Mesendoderm (in vitro differentiated cells): ENCODE measurements around the gene PYY.

ENCODE experiments used
- DNase-seq: peaks from one replicate; pipeline ENCODE4 v3.0.0; 2013
- H2AK5ac ChIP-seq: 2 replicates; pipeline ENCODE4 v1.6.1; 2013; ENCODE audit warnings: low read length, inconsistent platforms
- H2BK120ac ChIP-seq: 2 replicates; pipeline ENCODE4 v1.6.1; 2013; ENCODE audit warnings: low read depth, mild to moderate bottlenecking, low read length, moderate library complexity, mixed read lengths
- H2BK15ac ChIP-seq: replicated peaks from 2 replicates; pipeline ENCODE4 v1.6.1; 2013; ENCODE audit warnings: low read depth, mild to moderate bottlenecking, moderate library complexity
- H2BK5ac ChIP-seq: 2 replicates; pipeline ENCODE4 v1.6.1; 2013; ENCODE audit warnings: low read length, inconsistent platforms
- H3K18ac ChIP-seq: 2 replicates; pipeline ENCODE4 v1.6.1; 2013; ENCODE audit warnings: mild to moderate bottlenecking, low read length, mixed read lengths
- H3K23ac ChIP-seq: one replicate; pipeline ENCODE4 v1.6.1; 2013; ENCODE audit warnings: low read length
- H3K27ac ChIP-seq: 2 replicates; pipeline ENCODE4 v1.5.1; 2013; ENCODE audit warnings: low read depth, mild to moderate bottlenecking, inconsistent platforms, low read length, moderate library complexity
- H3K27me3 ChIP-seq: 2 replicates; pipeline ENCODE4 v1.6.1; 2013; ENCODE audit warnings: low read length, control low read depth, mild to moderate bottlenecking, inconsistent platforms; ENCODE audit not compliant: insufficient read depth, poor library complexity
- H3K36me3 ChIP-seq: 2 replicates; pipeline ENCODE4 v1.6.1; 2013; ENCODE audit warnings: low read length, inconsistent platforms; ENCODE audit not compliant: control insufficient read depth, insufficient read depth
- H3K4ac ChIP-seq: one replicate; pipeline ENCODE4 v1.6.1; 2013; ENCODE audit warnings: low read depth, mild to moderate bottlenecking, low read length, moderate library complexity
- H3K4me1 ChIP-seq: 2 replicates; pipeline ENCODE4 v1.6.1; 2013; ENCODE audit warnings: low read depth, low read length, inconsistent platforms; ENCODE audit not compliant: control insufficient read depth
- H3K4me2 ChIP-seq: 2 replicates; pipeline ENCODE4 v1.6.1; 2013; ENCODE audit warnings: low read length
- H3K4me3 ChIP-seq: 2 replicates; pipeline ENCODE4 v1.5.1; 2013; ENCODE audit warnings: mild to moderate bottlenecking, low read length
- H3K56ac ChIP-seq: one replicate; pipeline ENCODE4 v1.6.1; 2013; ENCODE audit warnings: low read length
- H3K79me1 ChIP-seq: 2 replicates; pipeline ENCODE4 v1.6.1; 2013; ENCODE audit warnings: low read length, inconsistent platforms
- H3K79me2 ChIP-seq: 2 replicates; pipeline ENCODE4 v1.6.1; 2013; ENCODE audit warnings: mild to moderate bottlenecking, low read length; ENCODE audit not compliant: control insufficient read depth, insufficient read depth
- H3K9ac ChIP-seq: 2 replicates; pipeline ENCODE4 v1.6.1; 2013; ENCODE audit warnings: low read length, inconsistent platforms
- H4K5ac ChIP-seq: one replicate; pipeline ENCODE4 v1.6.1; 2013; ENCODE audit warnings: low read length
- H4K8ac ChIP-seq: one replicate; pipeline ENCODE4 v1.6.1; 2013; ENCODE audit warnings: low read depth, mild to moderate bottlenecking, control low read depth, low read length, moderate library complexity
- WGBS: extraction: QIAGEN DNeasy Blood & Tissue Kit; methylation state at CpG from one replicate; pipeline ENCODE4 v1.1.7; 2013; ENCODE audit warnings: low lambda C conversion rate, missing lambda C conversion rate; ENCODE audit not compliant: insufficient coverage; ENCODE audit errors: extremely low coverage; 5-methylcytosine and 5-hydroxymethylcytosine counted together

The PYY gene

DNA sequence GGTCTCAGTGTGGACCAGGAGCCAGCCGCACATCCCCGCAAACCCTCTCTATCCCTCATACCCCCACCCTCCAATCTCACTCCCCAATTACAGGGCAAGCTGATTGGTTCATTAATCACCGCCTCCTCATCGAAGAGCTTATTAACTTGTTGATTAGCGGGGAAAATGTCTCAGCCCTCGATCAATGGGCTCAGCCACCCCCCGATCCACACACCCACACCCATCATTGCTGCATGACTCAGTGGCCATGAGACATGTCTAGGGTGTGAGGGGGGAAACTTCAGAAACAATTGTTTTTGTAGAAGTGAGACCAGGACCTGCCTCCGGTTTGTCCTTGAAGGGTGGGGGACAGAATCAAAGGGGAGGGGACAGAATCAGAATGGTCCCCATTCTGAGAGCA lies 2.5 kb upstream of the PYY start:
- Histone ChIP-seq H2AK5ac (no peak overlapping the region), H3K27ac (no peak overlapping the region), H3K9ac (no peak overlapping the region), H3K79me2 (no peaks in the 10 kb centered on the region), H3K4me2 (no peak overlapping the region), H3K4ac (no peak overlapping the region), H4K5ac (no peak overlapping the region), H2BK120ac (no peak overlapping the region), H3K23ac (no peak overlapping the region), H3K18ac (no peak overlapping the region), H3K56ac (no peak overlapping the region), H3K27me3 (no peaks in the 10 kb centered on the region), H4K8ac (no peak overlapping the region), H3K79me1 (no peaks in the 10 kb centered on the region), H3K4me3 (no peak overlapping the region), H3K4me1 (no peaks in the 10 kb centered on the region), H2BK15ac (no peak overlapping the region), H2BK5ac (no peak overlapping the region), H3K36me3 (no peaks in the 10 kb centered on the region)
- WGBS: no CpG with 5 or more reads among the region's 8 CpGs
- no peak for DNase-seq

DNA sequence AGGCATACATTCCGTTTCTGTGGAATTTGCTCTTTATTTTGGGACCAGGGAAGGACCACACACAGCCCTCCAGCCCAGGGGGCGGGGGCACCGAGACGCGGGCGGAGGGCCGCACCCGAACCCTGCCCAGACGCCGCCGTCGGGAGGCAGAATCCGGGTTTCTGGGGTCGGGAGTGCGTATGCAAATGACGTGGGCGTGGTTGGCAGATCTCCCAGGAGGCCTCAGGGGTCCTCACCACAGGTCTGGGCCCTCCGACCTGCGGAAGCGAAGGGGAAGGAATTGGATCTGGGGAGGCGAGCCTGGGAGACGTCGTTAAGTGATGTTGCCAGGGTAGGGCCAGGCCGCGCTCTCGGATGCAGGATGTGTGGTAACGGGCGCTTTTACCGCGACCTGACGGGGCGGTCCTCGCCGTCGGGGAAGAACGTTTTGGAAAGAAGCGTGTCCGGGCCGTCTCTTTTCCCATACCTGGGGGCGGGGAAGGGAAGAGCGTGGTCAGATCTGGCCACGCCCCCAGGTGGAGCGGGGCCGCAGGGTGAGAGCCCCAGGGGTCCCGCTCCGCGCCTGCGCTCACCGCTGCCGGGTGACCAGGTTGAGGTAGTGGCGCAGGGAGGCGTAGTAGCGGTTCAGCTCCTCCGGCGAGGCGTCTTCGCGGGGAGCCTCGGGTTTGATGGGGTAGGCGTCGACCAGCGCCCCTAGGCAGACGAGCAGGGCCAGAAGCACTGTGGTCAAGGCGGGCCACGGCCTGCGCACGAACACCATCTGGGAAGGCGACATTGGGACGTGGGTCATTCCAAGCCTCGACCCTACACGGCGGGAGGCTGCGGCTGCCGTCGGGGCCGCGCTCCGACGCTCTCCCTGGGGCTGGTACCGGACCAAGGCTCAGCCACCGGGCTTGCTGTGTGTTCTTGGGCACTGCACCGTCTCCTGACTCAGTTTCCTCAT lies 745 bp downstream of the PYY start:
- Histone ChIP-seq H3K36me3 (no peaks in the 10 kb centered on the region), H2BK5ac (no peak overlapping the region), H3K27ac (no peak overlapping the region), H3K27me3 (no peaks in the 10 kb centered on the region), H3K4ac (no peak overlapping the region), H3K23ac (peak overlapping the region; percentile 68), H2BK120ac (no peak overlapping the region), H4K8ac (no peak overlapping the region), H3K18ac (no peak overlapping the region), H3K79me2 (no peaks in the 10 kb centered on the region), H2AK5ac (no peak overlapping the region), H3K9ac (peak overlapping the region; percentile 70), H3K79me1 (no peaks in the 10 kb centered on the region), H2BK15ac (no peak overlapping the region), H3K4me3 (peak overlapping the region; percentile 43), H3K4me2 (peak overlapping the region; percentile 74), H4K5ac (no peak overlapping the region), H3K56ac (peak overlapping the region; percentile 83), H3K4me1 (no peaks in the 10 kb centered on the region)
- WGBS: no CpG with 5 or more reads among the region's 82 CpGs
- DNase-seq: peak; percentile 89

DNA sequence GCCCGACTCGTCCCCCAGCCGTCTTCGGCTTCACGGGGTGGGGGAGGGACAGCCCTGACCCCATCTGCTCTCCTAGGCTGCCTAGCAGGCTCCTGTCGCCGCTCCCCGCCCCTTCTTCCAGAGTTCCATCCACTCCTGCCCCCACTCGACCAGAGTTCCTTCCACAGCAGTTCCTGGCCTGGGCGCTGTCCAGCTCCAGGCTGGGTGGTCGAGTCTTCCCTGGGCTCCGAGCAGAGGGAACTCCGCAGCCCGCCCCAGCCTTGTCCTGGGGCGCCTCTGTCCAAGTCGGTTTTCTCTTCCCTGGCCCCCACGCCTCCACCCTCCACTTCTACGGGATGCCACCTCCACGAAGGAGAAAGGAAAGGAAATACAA lies 1.4 kb downstream of the PYY start:
- no peak overlapping the region for H4K5ac ChIP-seq
- peak overlapping the region; percentile 68 for H3K23ac ChIP-seq
- H3K4me2 ChIP-seq: peak overlapping the region; percentile 74
- H3K27ac ChIP-seq: no peak overlapping the region
- H3K9ac ChIP-seq: peak overlapping the region; percentile 70
- H3K56ac ChIP-seq: peak overlapping the region; percentile 80
- H3K18ac ChIP-seq: no peak overlapping the region
- H3K79me1 ChIP-seq: no peaks in the 10 kb centered on the region
- no peak overlapping the region for H2BK5ac ChIP-seq
- H2BK15ac ChIP-seq: no peak overlapping the region
- no CpG with 5 or more reads among the region's 19 CpGs for WGBS
- H3K4ac ChIP-seq: no peak overlapping the region
- no peaks in the 10 kb centered on the region for H3K4me1 ChIP-seq
- no peaks in the 10 kb centered on the region for H3K36me3 ChIP-seq
- H4K8ac ChIP-seq: no peak overlapping the region
- H3K79me2 ChIP-seq: no peaks in the 10 kb centered on the region
- H3K27me3 ChIP-seq: no peaks in the 10 kb centered on the region
- peak overlapping the region; percentile 40 for H3K4me3 ChIP-seq
- no peak overlapping the region for H2AK5ac ChIP-seq
- DNase-seq: peak; percentile 46
- no peak overlapping the region for H2BK120ac ChIP-seq

DNA sequence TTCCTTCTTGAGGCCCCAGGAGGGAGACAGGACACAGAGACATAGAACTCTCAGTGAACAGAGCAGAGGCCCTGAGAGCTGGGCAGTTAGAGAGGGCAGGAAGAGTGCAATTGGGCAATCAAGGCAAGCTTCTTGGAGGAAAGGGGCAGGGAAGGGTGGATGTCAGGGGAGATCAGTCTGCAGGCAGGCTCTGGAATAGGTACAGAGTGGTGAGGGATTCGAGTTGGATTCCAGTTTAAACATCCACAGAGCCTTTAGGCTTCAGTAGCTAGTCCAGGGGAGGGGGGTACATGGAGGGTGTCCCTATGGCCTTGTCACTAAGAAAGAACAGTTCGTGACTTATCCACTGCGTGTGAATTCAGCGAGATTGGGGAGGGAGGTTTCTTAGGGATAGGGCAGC lies 2.0 kb downstream of the PYY start:
- no peak overlapping the region for H2BK120ac ChIP-seq
- H3K56ac ChIP-seq: peak overlapping the region; percentile 80
- no peak overlapping the region for H3K4me2 ChIP-seq
- no peaks in the 10 kb centered on the region for H3K27me3 ChIP-seq
- no peak overlapping the region for H3K18ac ChIP-seq
- no peak overlapping the region for H2BK5ac ChIP-seq
- H3K79me1 ChIP-seq: no peaks in the 10 kb centered on the region
- H3K4me1 ChIP-seq: no peaks in the 10 kb centered on the region
- no peaks in the 10 kb centered on the region for H3K36me3 ChIP-seq
- H3K27ac ChIP-seq: no peak overlapping the region
- no peak overlapping the region for H2AK5ac ChIP-seq
- no peak overlapping the region for H3K4ac ChIP-seq
- peak overlapping the region; percentile 70 for H3K9ac ChIP-seq
- no peaks in the 10 kb centered on the region for H3K79me2 ChIP-seq
- no CpG with 5 or more reads among the region's 4 CpGs for WGBS
- no peak overlapping the region for H4K8ac ChIP-seq
- H3K23ac ChIP-seq: no peak overlapping the region
- no peak overlapping the region for H4K5ac ChIP-seq
- no peak overlapping the region for H2BK15ac ChIP-seq
- DNase-seq: no peak
- H3K4me3 ChIP-seq: no peak overlapping the region

DNA sequence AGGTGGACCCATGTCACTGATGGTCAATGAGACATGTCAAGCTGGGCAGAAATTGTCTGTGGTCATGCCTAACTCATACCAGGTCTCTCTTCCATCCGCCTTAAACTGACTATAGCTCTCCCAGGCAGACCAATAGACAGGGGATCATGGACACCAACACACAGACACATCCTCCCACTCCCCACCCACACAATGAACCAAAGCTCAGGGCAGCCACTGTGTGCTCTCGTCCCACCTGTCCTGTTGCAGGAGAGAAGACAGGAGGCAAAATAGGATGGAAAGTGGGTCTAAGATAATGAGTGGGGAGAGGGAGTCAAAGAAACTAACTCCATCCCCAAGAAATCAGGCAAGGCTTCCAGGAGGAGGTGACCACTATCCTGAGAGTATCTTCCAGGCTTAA lies 3.2 kb downstream of the PYY start:
- WGBS: no CpG with 5 or more reads among the region's 2 CpGs
- Histone ChIP-seq H2BK15ac (no peak overlapping the region), H3K23ac (no peak overlapping the region), H3K27me3 (no peaks in the 10 kb centered on the region), H3K56ac (no peak overlapping the region), H4K5ac (no peak overlapping the region), H3K4ac (no peak overlapping the region), H2AK5ac (no peak overlapping the region), H3K4me2 (no peak overlapping the region), H3K27ac (no peak overlapping the region), H3K4me1 (no peaks in the 10 kb centered on the region), H3K79me1 (no peaks in the 10 kb centered on the region), H3K18ac (no peak overlapping the region), H3K4me3 (no peak overlapping the region), H2BK5ac (no peak overlapping the region), H3K36me3 (no peaks in the 10 kb centered on the region), H2BK120ac (no peak overlapping the region), H4K8ac (no peak overlapping the region), H3K79me2 (no peaks in the 10 kb centered on the region), H3K9ac (no peak overlapping the region)
- no peak for DNase-seq

DNA sequence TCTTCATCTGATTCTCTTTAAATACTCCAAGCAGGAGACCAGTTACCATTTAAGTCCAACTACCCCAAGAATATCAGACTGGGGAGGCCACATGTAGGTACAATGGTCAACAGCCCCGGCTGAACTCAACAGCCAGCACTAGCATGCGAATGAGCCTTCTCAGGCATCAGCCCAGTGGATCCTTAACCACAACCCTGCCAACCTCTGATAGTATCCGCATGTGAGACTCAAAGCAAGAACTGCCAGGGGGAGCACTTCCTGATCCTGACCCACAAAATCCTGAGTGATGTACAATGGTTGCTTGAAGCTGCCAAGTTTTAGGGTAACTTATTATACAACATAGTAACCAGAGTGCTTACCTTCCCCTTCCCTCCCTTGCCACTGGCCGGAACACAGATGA lies 4.0 kb downstream of the PYY start:
- Histone ChIP-seq H3K9ac (no peak overlapping the region), H3K27ac (no peak overlapping the region), H4K8ac (no peak overlapping the region), H3K56ac (no peak overlapping the region), H3K27me3 (no peaks in the 10 kb centered on the region), H3K79me1 (no peaks in the 10 kb centered on the region), H3K23ac (no peak overlapping the region), H4K5ac (no peak overlapping the region), H2BK5ac (no peak overlapping the region), H2BK15ac (no peak overlapping the region), H3K4me1 (no peaks in the 10 kb centered on the region), H3K4ac (no peak overlapping the region), H3K18ac (no peak overlapping the region), H2BK120ac (no peak overlapping the region), H3K36me3 (no peaks in the 10 kb centered on the region), H2AK5ac (no peak overlapping the region), H3K4me2 (no peak overlapping the region), H3K79me2 (no peaks in the 10 kb centered on the region), H3K4me3 (no peak overlapping the region)
- no CpG with 5 or more reads among the region's 4 CpGs for WGBS
- DNase-seq: no peak
